ENCODE results near the gene AGK.

DNA sequence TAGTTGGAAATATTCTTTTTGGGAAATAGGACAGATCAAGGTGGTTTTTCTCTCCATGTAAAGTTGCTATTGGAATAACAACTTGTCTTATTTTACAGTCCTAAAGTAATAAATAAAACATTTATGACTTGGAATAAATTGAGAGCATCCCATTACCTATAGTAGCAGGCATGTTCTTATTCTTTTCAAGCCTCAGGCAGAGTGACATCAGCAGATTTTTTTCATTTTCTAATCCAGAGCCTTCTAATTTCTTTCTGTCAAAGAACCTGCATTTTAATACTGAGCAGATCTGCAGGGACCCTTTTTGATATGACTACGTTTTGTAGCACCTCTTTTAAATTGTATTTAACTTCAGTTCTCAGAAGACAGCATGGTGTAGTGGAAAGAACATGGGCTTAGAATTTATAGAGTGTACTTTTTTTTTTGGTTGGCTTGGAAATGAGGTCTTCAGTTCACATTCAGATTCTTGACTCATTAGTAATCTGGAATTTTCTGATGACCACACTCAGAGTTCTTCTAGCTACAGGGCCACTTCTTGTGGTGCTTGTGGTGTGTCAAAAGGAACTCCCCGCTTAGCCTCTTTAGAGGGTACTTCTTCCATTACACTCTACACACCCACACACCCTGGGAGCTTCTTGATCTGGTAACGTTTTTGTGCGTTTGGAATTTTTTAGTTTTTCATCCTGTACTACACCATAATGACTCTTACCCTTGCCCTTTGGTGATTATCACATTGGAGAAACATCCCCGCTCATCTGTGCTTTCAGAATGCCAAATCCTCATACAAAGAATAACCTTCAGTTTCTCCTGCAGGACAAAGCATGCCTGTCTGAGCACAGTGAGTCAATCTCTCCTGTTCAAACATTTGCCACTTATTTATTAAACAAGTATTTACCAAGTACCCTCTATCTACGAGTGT, 34.6 kb downstream of the AGK start:
- TF ChIP-seq TAF1 (IDR thresholded peaks at IDR 0.05; ENCODE audit: low read depth, low read length) (no peak), POLR2A (IDR thresholded peaks at IDR 0.05; ENCODE audit: low read depth, low read length) (no peak), PAX5 (IDR thresholded peaks at IDR 0.05; ENCODE audit: insufficient read depth, low read length, severe bottlenecking) (no peak), POLR2AphosphoS5 (IDR thresholded peaks at IDR 0.05; ENCODE audit: low read depth, low read length) (no peak)

Data from GM12891 (cell line).